Astrocyte of the spinal cord (primary cell): Measurements from ENCODE around the gene IFITM1.
"Not testable (repeated sequence)": the region's sequence is repeated elsewhere in the genome, so short reads cannot be mapped to it uniquely, and the experiment has no call there.

Experiments used
- DNase-seq: peaks from one replicate; pipeline ENCODE4 v3.0.0; 2011; ENCODE audit warnings: low read depth, low spot score
- H3K4me3 ChIP-seq: 2 replicates; pipeline ENCODE4 v1.5.1; 2011; ENCODE audit warnings: low read depth, mild to moderate bottlenecking, low read length, moderate library complexity
- in situ Hi-C: cut with HindIII; loops from 2 replicates; pipeline ENCODE4 v1.10.0; 2017; ENCODE audit warnings: low sequenced_read_pairs
- TF ChIP-seq, protein P1 (sequence below): IDR thresholded peaks from 2 replicates; pipeline ENCODE4 v1.5.1; 2012; ENCODE audit warnings: low read depth, mild to moderate bottlenecking, low read length, inconsistent platforms

The IFITM1 gene

DNA sequence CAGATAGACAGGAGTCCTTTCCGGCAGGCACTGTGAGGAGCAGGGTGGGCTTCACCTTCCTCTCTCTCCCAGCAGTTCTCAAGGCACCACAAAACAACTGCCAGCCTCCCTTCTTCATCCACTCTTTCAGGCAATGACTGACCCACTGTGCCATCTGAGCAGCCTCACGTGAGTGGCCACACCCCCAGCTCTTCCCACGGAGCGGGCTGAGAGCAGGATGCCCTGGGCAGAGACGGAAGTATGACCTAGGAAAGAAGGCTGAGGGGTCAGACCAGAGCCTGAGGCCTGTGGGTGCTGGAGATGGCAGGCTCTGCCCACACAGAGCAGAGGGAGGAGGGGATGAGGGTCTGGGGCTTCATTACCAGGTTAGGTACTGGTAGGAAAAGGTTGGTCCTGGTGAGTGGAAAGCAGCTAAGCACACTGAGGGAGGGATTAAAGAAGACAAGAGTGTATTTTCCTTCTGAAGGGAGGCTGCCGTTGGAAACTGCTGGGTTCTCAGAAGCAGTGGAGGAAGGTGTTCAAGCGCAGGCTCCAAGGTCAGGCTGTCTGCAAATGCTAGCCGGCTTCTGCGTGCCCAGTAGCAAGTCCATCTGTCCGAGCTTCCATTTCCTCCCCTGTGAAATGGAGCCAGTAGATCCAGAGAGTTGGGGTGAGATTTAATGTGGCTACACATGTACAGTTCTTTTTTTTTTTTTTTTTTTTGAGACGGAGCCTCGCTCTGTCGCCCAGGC lies 31.0 kb upstream of the IFITM1 start:
- TF ChIP-seq, protein P1, sequence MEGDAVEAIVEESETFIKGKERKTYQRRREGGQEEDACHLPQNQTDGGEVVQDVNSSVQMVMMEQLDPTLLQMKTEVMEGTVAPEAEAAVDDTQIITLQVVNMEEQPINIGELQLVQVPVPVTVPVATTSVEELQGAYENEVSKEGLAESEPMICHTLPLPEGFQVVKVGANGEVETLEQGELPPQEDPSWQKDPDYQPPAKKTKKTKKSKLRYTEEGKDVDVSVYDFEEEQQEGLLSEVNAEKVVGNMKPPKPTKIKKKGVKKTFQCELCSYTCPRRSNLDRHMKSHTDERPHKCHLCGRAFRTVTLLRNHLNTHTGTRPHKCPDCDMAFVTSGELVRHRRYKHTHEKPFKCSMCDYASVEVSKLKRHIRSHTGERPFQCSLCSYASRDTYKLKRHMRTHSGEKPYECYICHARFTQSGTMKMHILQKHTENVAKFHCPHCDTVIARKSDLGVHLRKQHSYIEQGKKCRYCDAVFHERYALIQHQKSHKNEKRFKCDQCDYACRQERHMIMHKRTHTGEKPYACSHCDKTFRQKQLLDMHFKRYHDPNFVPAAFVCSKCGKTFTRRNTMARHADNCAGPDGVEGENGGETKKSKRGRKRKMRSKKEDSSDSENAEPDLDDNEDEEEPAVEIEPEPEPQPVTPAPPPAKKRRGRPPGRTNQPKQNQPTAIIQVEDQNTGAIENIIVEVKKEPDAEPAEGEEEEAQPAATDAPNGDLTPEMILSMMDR, result no peak
- H3K4me3 ChIP-seq, result no peak overlapping the region
- DNase-seq, result no peak
- in situ Hi-C loops, result no loop called here

DNA sequence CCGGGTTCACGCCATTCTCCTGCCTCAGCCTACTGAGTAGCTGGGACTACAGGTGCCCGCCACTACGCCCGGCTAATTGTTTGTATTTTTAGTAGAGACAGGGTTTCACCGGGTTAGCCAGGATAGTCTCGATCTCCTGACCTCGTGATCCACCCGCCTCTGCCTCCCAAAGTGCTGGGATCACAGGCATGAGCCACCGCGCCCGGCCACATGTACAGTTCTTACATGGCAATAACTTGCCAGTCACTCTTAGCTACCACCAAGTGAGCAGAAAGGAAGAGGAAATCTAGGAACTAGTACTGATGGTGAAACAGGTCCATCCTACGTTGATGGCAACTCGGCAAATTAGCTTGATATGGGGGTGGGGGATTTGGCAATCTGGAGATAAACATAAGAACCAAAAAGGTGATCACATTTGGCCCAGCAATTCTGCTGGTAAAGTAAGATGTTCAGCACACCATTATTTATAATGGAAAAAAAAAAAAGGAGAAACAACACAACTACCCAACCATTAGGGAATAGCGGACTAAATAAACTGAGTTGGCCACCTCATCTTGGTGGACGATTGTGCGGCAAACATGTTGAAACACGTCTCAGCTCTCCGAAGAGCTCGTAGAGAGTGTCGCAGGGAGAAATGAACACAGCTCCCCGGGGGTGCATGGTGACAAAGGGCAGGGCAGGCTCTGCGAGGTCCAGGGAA lies 30.3 kb upstream of the IFITM1 start:
- H3K4me3 ChIP-seq, result no peak overlapping the region
- DNase-seq, result no peak
- in situ Hi-C loops, result no loop called here
- TF ChIP-seq, protein P1, result no peak

DNA sequence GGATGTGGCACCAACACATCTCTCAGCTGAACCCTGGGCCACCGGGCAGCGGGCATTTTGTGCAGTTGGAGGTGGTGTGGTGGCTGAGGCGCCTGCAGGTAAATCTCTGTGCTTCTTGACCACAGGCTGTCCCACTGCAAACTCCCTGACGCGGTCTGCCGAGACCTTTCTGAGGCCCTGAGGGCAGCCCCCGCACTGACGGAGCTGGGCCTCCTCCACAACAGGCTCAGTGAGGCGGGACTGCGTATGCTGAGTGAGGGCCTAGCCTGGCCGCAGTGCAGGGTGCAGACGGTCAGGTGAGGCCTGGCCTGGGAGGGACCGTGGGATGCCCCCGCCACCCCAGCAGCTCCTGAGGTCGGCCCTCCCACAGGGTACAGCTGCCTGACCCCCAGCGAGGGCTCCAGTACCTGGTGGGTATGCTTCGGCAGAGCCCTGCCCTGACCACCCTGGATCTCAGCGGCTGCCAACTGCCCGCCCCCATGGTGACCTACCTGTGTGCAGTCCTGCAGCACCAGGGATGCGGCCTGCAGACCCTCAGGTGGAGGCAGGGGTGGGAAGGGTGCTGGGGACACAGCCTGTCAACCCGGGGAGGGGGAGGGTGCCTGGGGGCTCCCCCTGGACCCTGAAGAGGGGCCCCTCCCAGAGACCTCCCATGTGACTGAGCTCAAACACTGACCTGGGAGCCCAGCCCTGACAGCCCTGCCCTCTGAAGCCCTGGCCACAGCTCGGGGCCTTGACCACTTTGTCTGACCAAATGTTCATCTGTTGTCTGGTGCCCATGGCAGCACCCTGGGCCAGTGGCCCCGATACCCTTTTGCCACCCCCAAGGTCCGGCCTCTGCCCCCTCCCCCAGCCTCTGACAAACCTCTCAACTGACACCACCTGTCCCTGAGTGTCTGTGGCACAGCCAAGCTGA lies 29.5 kb upstream of the IFITM1 start:
- TF ChIP-seq, protein P1, result no peak
- no peak overlapping the region for H3K4me3 ChIP-seq
- DNase-seq, result no peak
- in situ Hi-C loops, result no loop called here

DNA sequence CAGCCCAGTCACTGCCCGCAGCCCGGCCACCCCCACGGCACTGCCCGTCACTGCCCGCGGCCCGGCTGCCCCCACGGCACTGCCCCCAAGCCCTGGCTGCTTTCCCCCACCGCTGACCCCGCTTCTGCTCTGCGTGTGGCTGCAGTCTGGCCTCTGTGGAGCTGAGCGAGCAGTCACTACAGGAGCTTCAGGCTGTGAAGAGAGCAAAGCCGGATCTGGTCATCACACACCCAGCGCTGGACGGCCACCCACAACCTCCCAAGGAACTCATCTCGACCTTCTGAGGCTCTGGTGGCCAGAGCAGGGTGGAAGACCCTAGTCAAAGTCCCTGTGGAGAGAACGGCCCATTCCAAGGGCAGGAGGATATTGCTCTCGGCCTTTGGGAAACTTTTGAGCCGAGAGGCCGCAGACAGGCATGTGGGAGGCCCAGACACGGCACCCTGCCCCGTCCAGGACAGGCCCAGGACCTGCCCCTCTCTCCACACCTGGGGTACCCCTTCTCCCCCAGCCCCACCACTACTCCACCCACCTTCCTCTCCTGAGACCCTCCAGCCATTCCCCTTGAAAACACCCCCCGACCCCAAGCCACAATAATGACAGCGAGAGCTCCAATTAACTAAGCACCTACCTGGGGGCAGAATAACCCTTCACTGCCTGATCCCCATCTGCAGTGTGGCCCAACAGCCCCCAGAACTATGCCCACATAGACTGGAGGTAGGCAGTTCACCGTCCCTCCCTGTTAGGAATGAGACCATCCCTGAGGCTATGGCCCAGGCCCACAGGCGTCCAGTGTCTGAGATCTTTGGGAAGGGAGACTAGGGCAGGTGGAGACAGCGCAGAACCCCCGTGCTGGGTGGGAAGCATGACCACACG lies 28.6 kb upstream of the IFITM1 start:
- TF ChIP-seq, protein P1, result no peak
- DNase-seq, result no peak
- no peak overlapping the region for H3K4me3 ChIP-seq
- in situ Hi-C loops, result no loop called here

DNA sequence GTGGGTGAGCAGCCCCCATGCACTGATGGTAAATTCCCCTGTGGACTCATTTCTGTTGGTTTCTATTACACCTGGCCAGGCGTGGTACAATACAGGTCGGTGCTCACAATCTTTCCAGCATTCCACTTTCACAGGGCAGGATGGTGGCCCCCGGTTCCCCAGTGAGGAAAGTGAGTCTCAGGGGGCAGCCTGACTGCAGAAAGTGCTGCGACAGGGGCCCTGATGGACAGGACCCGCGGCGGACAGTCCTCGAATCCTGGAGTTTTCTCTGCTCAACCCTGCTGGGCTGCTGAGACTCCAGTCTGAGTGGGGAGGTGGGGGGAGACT lies 28.0 kb upstream of the IFITM1 start:
- no peak for DNase-seq
- TF ChIP-seq, protein P1, result no peak
- in situ Hi-C loops, result no loop called here
- no peak overlapping the region for H3K4me3 ChIP-seq

DNA sequence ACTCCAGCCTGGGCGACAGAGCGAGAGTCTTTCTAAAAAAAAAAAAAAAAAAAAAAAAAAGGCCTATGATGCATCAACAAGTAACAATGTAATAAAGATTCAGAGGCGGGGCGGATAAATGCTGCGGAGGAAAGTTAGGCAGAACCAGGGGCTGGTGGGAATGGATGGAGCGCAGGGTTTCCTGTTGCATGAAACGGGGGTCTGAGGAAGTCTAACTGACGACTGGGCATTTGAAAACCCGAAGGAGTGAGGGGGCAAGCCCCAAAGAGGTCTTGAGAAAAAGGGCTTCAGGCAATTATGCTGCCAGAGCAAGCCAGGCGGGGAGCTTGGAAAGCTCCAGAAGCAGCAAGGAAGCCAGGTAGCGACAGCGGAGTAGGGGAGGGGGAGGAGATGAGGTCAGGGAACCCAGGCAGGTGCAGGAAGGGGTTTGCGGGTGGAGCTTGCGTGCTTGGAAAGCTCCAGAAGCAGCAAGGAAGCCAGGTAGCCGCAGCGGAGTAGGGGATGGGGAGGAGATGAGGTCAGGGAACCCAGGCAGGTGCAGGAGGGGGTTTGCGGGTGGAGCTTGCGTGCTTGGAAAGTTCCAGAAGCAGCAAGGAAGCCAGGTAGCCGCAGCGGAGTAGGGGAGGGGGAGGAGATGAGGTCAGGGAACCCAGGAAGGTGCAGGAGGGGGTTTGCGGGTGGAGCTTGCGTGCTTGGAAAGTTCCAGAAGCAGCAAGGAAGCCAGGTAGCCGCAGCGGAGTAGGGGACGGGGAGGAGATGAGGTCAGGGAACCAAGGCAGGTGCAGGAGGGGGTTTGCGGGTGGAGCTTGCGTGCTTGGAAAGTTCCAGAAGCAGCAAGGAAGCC lies 26.6 kb upstream of the IFITM1 start:
- in situ Hi-C loops, DNase-seq, H3K4me3 ChIP-seq: not testable (repeated sequence)
